Rectal smooth muscle tissue (tissue), 1 donor: ENCODE results near the gene SUPT20H.

Source experiments
- H3K27ac ChIP-seq: one replicate; pipeline ENCODE4 v1.7.0; 2013; ENCODE audit warnings: low read depth, low read length, inconsistent platforms
- H3K27me3 ChIP-seq: one replicate; pipeline ENCODE4 v1.7.0; 2013; ENCODE audit warnings: low read length; ENCODE audit not compliant: control insufficient read depth, insufficient read depth
- H3K36me3 ChIP-seq: one replicate; pipeline ENCODE4 v1.7.0; 2013; ENCODE audit warnings: low read length; ENCODE audit not compliant: control insufficient read depth, insufficient read depth
- H3K4me1 ChIP-seq: one replicate; pipeline ENCODE4 v1.7.0; 2013; ENCODE audit warnings: low read length; ENCODE audit not compliant: control insufficient read depth, insufficient read depth
- H3K4me3 ChIP-seq: one replicate; pipeline ENCODE4 v1.7.0; 2013; ENCODE audit warnings: low read length
- H3K9ac ChIP-seq: one replicate; pipeline ENCODE4 v1.7.0; 2013; ENCODE audit warnings: low read length

Gene SUPT20H

DNA sequence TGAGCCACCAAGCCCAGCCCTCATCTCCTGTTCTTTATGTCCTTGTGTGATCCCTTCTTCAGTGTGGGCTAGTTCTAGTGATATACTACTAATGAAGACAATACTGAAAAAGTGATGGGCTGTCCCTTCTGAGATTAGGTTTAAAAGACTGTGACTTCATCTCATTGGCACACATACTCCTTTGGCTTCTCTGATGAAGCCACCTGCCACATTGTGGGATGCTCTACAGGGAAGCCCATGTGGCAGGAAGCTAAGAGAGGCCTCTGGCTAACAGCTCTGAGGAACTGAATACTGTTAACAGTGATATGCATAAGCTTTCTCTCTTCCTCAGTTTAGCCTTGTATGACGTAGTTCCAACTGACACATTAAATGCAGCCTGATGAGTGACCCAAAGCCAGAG lies 32.3 kb upstream of the SUPT20H start:
- H3K27ac ChIP-seq = no peak overlapping the region
- no peaks in the 10 kb centered on the region for H3K27me3 ChIP-seq
- H3K9ac ChIP-seq = no peak overlapping the region
- H3K36me3 ChIP-seq = no peaks in the 10 kb centered on the region
- H3K4me3 ChIP-seq = no peak overlapping the region
- no peaks in the 10 kb centered on the region for H3K4me1 ChIP-seq

DNA sequence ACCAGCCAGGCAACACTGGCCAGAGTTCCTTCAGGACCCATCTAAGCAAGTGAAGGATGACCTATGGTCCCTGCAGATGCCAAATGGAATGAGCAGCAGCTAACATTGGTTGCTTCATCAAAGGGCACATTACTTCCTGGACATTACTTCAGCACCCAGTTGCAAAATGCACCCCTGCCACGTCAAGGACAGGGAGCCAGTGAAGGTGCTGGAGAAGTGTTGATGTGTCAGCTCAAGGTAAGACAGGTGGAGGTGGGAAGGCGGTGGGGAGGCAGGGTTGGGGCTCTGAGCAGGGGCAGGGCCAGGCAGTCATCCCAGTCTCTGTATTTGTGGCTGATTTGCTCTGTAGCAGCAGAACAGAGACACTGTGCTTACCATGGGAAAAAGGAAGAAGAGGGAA lies 31.4 kb upstream of the SUPT20H start:
- Histone ChIP-seq H3K4me3 (no peak overlapping the region), H3K27me3 (no peaks in the 10 kb centered on the region), H3K27ac (no peak overlapping the region), H3K4me1 (no peaks in the 10 kb centered on the region), H3K36me3 (no peaks in the 10 kb centered on the region), H3K9ac (no peak overlapping the region)

DNA sequence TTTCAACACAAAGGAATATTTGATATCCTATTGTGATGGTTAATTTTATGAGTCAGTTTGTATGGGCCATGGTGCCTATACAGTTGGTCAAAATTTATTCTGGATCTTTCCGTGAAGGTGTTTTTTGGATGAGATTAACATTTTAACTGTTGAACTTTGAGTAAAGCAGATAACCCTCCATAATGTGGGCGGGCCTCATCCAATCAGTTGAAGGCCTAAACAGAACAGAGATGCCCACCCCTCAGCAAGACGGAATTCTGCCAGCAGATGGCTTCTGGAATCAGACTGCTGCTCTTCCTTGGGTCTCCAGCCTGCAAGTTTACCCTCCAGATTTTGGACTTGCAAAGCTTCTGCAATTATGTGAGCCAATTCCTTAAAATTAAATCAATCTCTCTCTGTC lies 30.0 kb upstream of the SUPT20H start:
- Histone ChIP-seq H3K27me3 (no peaks in the 10 kb centered on the region), H3K36me3 (no peaks in the 10 kb centered on the region), H3K4me3 (no peak overlapping the region), H3K27ac (no peak overlapping the region), H3K9ac (no peak overlapping the region), H3K4me1 (no peaks in the 10 kb centered on the region)

DNA sequence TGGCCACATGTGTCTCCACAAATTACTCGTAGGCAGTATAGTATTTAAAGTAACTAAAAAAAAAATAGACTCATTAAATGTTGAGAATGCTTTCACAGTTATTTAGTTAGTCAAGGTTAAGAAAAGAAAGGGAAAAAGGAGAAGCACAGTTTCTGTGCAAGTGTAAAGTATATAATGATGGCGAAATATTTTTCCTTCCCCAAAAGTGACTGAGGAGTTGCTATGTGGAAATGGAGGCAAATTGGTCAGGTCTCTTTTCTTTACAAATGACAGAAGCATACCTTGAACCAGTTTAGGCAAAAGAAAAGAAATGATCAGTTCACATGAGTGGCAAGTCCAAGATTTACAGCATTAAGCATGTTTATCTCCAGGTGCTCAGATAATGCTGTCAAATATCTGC lies 28.0 kb upstream of the SUPT20H start:
- Histone ChIP-seq H3K36me3 (no peaks in the 10 kb centered on the region), H3K4me3 (no peak overlapping the region), H3K9ac (no peak overlapping the region), H3K27ac (no peak overlapping the region), H3K27me3 (no peaks in the 10 kb centered on the region), H3K4me1 (no peaks in the 10 kb centered on the region)

DNA sequence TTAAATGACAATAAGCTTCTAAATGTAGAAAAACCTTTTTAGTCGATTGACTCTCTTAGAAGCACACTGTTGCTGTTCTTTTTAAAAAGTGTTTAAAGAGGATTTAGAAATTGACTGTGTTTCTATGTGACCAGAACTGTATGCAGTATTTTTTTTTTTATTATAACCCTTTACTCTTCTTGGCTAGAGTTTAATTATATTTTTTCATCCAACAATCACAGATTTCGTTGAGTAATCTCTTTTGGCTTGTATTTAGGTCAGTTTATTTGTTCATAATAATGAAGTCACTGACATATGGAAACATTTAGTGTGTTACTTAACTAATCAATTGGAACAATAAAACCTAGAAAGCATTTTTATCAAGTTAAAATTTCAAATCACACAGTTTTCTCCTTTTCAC lies 26.1 kb upstream of the SUPT20H start:
- Histone ChIP-seq H3K4me3 (no peak overlapping the region), H3K36me3 (no peaks in the 10 kb centered on the region), H3K27me3 (no peaks in the 10 kb centered on the region), H3K27ac (no peak overlapping the region), H3K9ac (no peak overlapping the region), H3K4me1 (no peaks in the 10 kb centered on the region)

DNA sequence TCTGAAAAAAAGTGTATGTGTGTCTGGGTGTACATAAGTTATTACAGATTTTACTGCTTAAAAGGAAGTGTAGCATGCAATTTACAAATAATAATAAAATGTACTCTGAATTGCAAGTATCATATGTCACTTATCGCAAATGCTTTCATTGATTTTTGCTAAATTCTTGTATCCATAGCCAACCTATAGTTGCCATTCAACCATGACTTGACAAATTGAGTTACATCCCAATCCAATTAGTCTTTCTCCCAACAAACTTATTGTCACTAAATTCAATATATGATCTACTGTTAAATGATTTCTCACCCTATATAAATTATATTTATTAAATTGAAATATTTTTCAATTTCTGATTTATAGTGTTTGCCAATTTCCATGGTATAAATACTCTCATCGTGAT lies 17.3 kb upstream of the SUPT20H start:
- no peak overlapping the region for H3K9ac ChIP-seq
- H3K36me3 ChIP-seq = no peaks in the 10 kb centered on the region
- H3K27me3 ChIP-seq = no peaks in the 10 kb centered on the region
- H3K4me1 ChIP-seq = no peaks in the 10 kb centered on the region
- H3K27ac ChIP-seq = no peak overlapping the region
- H3K4me3 ChIP-seq = no peak overlapping the region

DNA sequence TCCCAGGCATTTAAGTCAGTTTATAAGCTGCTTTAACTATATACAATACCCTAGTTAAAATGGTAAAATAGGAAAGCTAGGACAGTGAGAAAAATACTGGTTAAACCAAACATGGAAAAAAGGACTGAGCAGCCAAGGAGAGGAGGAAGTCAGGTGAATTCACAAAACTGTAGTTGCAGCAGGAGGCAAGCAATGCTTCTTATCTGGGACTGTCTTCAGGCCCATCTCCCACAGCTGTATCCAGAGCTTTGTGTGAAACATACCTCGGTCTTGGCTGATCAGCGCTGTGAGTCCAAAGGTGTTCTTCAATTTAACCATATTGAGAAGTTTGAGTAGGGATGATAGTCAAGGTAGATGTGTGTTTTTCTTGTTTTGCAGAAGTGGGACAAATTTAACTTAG lies 15.7 kb upstream of the SUPT20H start:
- no peaks in the 10 kb centered on the region for H3K27me3 ChIP-seq
- no peaks in the 10 kb centered on the region for H3K36me3 ChIP-seq
- H3K27ac ChIP-seq = no peak overlapping the region

DNA sequence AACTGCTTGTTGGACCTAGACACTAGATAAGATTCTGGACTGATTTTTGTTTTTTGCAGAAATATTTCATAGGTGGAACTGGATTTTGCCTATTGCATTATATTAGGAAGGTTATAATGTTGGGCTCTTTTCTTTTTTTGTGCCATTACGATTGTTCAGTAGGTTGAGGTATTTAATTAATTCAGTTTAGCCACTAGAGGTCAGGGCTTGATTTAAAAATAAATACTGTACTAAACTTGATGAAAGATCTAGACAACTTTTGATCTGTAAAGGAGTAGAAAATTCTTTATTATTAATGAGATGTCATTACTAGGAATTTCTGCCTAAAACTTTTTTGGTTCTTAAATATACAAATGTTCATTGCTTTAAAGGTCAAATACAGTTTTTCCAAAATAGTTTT lies 15.2 kb upstream of the SUPT20H start:
- Histone ChIP-seq H3K36me3 (no peaks in the 10 kb centered on the region), H3K9ac (no peak overlapping the region), H3K4me1 (no peaks in the 10 kb centered on the region), H3K27ac (no peak overlapping the region), H3K27me3 (no peaks in the 10 kb centered on the region), H3K4me3 (no peak overlapping the region)

More for the DNA sequence above, 15.7 kb upstream of the SUPT20H start:
- no peak overlapping the region for H3K4me3 ChIP-seq
- H3K4me1 ChIP-seq = no peaks in the 10 kb centered on the region
- H3K9ac ChIP-seq = no peak overlapping the region

DNA sequence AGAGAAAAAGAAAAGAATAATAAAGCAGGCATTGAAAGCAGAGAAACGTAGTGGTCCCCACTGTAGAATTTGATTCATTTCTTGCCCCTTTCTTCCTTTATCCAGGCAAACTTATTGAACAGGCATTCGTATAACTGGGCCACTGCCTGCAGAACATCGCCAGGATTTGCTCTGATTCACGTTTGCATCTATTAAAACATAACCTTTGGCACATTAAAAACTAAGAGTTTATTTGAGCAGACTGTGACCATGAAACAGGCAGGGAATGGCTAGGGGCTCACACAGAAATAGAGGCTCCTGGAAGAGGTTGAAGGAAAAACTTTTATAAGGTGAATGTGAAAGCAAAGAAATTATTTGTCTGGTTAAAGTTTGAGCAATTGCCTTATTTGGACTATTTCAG lies 12.5 kb upstream of the SUPT20H start:
- Histone ChIP-seq H3K27ac (no peak overlapping the region), H3K36me3 (no peaks in the 10 kb centered on the region), H3K4me3 (no peak overlapping the region), H3K4me1 (no peaks in the 10 kb centered on the region), H3K27me3 (no peaks in the 10 kb centered on the region), H3K9ac (no peak overlapping the region)

DNA sequence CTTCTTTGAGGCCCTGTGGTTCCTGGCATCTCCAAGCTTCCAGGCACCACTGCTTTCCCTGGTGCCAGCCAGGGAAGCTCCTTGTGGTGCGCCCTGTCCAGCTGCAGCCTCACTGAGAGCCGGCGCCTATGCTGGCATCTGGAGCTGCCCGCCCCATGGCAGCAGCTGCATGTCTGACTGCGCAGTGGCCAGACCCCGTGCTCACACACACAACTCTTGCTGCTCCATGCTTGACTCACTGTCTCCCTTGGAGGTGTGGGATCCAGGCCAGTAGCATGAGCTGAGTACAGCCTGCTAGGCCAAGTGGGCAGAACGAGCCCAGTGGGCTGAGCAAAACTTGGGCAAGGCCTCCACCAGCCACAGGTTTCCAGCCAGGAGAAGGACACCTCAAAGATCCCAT lies 11.5 kb upstream of the SUPT20H start:
- Histone ChIP-seq H3K27ac (no peak overlapping the region), H3K27me3 (no peaks in the 10 kb centered on the region), H3K4me1 (no peaks in the 10 kb centered on the region), H3K36me3 (no peaks in the 10 kb centered on the region), H3K9ac (no peak overlapping the region), H3K4me3 (no peak overlapping the region)

DNA sequence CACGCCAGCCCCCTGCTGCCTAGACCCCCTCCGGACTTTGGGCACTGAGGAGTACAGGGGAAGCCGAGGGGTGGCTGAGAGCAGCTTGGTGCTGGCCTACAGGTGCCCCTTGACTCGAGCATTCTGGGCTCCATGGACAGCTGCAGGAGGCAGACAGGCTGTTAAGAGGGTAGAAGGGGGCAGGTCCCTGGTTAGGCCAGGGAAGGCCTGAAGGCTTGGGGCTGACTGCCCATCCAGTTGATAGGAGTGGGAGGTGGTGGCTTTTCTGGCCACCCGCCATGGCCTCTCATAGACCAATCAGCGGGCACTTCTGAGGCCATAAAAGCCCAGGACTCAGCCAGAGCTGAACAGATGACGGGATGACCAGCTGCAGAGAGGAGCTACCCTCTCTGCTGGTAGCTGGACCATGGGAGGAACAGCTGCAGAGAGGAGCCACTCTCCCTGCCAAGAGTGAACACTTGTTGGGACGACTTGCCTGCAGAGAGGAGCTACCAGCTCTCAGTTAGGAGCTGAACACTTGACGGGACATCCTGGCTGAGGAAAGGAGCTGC lies 10.7 kb upstream of the SUPT20H start:
- Histone ChIP-seq H3K27me3 (no peaks in the 10 kb centered on the region), H3K36me3 (no peaks in the 10 kb centered on the region), H3K4me1 (no peaks in the 10 kb centered on the region), H3K9ac (no peak overlapping the region), H3K4me3 (no peak overlapping the region), H3K27ac (no peak overlapping the region)

DNA sequence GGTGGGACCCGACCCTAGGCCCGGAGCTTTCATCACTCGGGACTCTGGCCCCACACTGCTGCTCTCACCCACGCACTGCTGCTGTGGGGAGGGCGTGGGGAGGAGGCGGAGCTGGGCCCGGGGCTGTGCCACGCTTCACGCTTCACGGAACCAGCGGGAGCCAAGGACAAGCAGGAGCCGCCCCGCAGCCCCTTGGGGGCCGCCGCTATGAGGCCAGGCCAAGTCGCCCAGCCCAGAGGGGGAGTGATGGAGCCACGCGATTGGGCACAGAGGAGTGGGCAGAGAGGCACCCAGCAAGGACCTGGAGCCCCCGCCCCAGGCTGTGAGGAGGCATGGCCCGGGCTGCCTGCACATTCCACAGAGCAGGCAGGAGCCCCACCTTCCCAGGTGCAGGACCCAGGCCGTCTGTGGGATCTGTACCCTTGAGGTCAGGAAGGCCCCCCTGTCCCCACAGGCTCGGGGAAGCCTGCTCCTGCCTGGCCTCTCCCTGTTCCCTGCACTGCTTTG lies 10.2 kb upstream of the SUPT20H start:
- Histone ChIP-seq H3K4me1 (no peaks in the 10 kb centered on the region), H3K9ac (no peak overlapping the region), H3K27ac (no peak overlapping the region)

DNA sequence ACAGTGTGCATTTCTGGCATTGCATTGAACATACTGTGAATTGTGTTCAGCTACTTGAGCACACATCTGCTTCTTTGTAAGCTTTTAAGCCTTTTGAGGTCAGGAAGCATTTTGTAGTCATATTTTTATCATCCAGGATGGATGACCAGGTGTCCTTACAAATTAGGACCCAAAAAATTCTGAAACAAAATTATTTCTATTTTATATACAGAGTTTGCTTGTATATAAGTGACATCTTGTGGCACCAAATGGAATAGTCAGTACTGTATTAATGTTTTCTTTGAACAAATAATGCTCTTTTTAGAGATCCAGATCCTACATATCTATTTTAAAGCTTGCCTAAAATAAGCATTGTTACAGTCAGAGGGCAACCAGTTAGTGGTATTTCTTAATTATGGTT lies 9.5 kb upstream of the SUPT20H start:
- Histone ChIP-seq H3K4me1 (no peaks in the 10 kb centered on the region), H3K4me3 (no peak overlapping the region), H3K27ac (no peak overlapping the region), H3K27me3 (no peaks in the 10 kb centered on the region), H3K36me3 (no peaks in the 10 kb centered on the region), H3K9ac (no peak overlapping the region)

More for the DNA sequence above, 10.2 kb upstream of the SUPT20H start:
- H3K4me3 ChIP-seq = no peak overlapping the region
- H3K36me3 ChIP-seq = no peaks in the 10 kb centered on the region
- no peaks in the 10 kb centered on the region for H3K27me3 ChIP-seq
